ENCODE results near the gene KCNK13.
"Not testable (repeated sequence)": the region's sequence is repeated elsewhere in the genome, so short reads cannot be mapped to it uniquely, and the experiment has no call there.

Gene KCNK13

GRCh38 chr14:90061685-90062126 is at the start of gene KCNK13:
TSS of gene KCNK13 (plus strand) at chr14:90061994. CDS start at chr14:90062206, 212 bp downstream.
- Histone ChIP-seq H3K4me1 (ENCODE audit: control insufficient read depth, insufficient read depth, low read length) (peaks cover 8% of the 10 kb centered on the region), H3K9me3 (ENCODE audit: control insufficient read depth, insufficient read depth, low read depth, low read length) (no peaks in the 10 kb centered on the region), H3K4me3 (ENCODE audit: low read depth, low read length) (peak within 1 kb of the TSS; percentile 60), H3K27me3 (ENCODE audit: control insufficient read depth, insufficient read depth, low read length) (peaks cover 87% of the 10 kb centered on the region), H3K36me3 (ENCODE audit: control insufficient read depth, insufficient read depth, low read length) (no peaks in the 10 kb centered on the region), H3K27ac (ENCODE audit: low read depth, low read length) (no peak within 1 kb of the TSS), H3K9ac (ENCODE audit: low read length) (no peak within 1 kb of the TSS)

DNA sequence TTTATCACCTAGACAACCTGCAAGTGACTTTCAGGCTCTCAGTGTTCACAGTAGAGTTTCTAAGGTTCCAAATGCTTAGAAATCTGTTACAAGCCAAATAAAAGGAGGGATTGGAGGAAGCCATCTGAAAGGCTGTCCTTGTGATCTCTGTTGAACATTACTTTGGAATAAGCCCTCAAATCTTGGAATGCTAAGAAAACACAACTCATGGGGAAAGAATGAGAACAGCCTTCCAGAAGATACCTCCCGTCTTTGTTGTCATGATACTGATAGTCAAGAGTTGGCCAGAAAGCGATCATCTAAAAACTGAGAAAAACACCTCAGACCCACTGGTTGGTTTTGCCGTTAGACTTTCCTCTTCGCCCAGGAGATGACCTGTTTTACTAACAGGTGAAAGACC is 44.4 kb upstream of the KCNK13 start:
- Histone ChIP-seq H3K9me3 (ENCODE audit: control insufficient read depth, insufficient read depth, low read depth, low read length) (peaks cover 11% of the 10 kb centered on the region), H3K36me3 (ENCODE audit: control insufficient read depth, insufficient read depth, low read length) (peaks cover 58% of the 10 kb centered on the region), H3K27ac (ENCODE audit: low read depth, low read length) (no peak overlapping the region), H3K4me3 (ENCODE audit: low read depth, low read length) (no peak overlapping the region), H3K9ac (ENCODE audit: low read length) (no peak overlapping the region), H3K27me3 (ENCODE audit: control insufficient read depth, insufficient read depth, low read length) (no peaks in the 10 kb centered on the region), H3K4me1 (ENCODE audit: control insufficient read depth, insufficient read depth, low read length) (no peaks in the 10 kb centered on the region)

DNA sequence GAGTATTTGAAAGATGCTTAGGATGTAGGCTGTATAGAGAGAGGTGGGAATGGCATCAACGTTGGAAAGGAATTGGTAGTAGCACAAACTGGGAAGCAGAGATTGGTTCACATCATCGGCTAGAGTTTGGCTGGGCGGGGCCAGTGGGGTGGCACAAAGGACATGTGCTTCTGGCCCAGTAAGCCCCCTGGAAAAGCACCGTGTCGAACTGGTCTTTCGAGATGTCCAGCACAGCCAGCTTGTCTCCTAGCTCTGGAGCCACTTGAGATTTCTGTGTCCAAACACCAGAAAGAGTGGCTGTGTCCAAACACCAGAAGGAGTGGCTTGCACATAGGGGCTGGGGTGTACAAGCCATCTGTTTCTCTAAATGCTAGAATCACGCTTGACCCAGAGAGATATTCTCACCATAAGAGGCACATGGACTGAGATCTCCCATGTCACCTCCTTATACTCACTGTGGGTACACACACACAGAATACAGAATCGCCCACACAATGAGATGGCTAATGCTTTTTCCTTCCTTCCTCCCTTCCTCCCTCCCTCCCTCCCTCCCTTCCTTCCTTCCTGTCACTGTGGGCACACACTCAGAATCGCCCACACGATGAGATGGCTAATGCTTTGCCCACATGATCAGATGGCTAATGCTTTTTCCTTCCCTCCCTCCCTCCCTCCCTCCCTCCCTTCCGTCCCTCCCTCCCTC is 41.8 kb upstream of the KCNK13 start:
- H3K4me3 ChIP-seq (ENCODE audit: low read depth, low read length) = no peak overlapping the region
- no peaks in the 10 kb centered on the region for H3K4me1 ChIP-seq (ENCODE audit: control insufficient read depth, insufficient read depth, low read length)
- H3K27ac ChIP-seq (ENCODE audit: low read depth, low read length) = no peak overlapping the region
- H3K27me3 ChIP-seq (ENCODE audit: control insufficient read depth, insufficient read depth, low read length) = no peaks in the 10 kb centered on the region
- H3K36me3 ChIP-seq (ENCODE audit: control insufficient read depth, insufficient read depth, low read length) = peaks cover 60% of the 10 kb centered on the region
- H3K9ac ChIP-seq (ENCODE audit: low read length) = no peak overlapping the region
- H3K9me3 ChIP-seq (ENCODE audit: control insufficient read depth, insufficient read depth, low read depth, low read length) = no peaks in the 10 kb centered on the region

DNA sequence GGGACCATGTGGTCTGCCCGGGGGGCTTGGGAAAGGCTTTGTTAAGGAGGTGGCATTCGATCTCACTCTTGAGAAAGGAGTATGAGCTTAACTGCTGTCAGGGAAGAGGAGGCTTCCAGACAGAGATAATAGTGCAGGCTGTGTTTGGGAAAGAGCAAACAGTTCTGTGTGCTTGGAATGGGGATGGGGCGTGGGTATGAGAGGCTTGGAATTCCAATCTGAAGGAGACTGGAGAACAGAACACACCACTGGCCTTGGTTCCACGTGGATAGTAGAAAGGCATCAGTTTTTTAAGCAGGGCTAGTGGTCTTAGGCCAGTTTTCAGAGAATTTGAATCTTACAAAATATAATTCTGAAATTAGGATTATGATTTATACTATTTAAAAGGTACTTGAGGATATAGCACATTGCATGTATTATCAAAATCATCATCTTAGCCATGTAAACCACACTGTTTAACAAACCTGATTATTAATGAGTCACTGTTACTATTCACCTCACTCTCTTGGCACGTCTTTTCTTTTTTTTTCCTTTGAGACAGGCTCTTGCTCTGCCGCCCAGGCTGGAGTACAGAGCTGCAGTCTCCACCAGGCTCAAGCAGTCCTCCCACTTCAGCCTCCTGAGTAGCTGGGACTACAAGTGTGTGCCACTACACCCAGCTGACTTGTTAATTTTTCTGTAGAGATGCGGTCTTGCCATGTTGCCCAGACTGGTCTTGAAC is 38.5 kb upstream of the KCNK13 start:
- H3K4me1 ChIP-seq (ENCODE audit: control insufficient read depth, insufficient read depth, low read length) = no peaks in the 10 kb centered on the region
- H3K27ac ChIP-seq (ENCODE audit: low read depth, low read length) = no peak overlapping the region
- H3K36me3 ChIP-seq (ENCODE audit: control insufficient read depth, insufficient read depth, low read length) = peaks cover 62% of the 10 kb centered on the region
- no peak overlapping the region for H3K9ac ChIP-seq (ENCODE audit: low read length)
- no peaks in the 10 kb centered on the region for H3K9me3 ChIP-seq (ENCODE audit: control insufficient read depth, insufficient read depth, low read depth, low read length)
- H3K4me3 ChIP-seq (ENCODE audit: low read depth, low read length) = no peak overlapping the region
- no peaks in the 10 kb centered on the region for H3K27me3 ChIP-seq (ENCODE audit: control insufficient read depth, insufficient read depth, low read length)

- Histone ChIP-seq H3K27me3 (ENCODE audit: control insufficient read depth, insufficient read depth, low read length) (no peaks in the 10 kb centered on the region), H3K9ac (ENCODE audit: low read length) (no peak overlapping the region)
Observed at GRCh38 chr14:90024910-90025309, 36.9 kb upstream of the KCNK13 start.

GRCh38 chr14:90026608-90027007 is 35.2 kb upstream of the KCNK13 start:
- H3K4me3 ChIP-seq (ENCODE audit: low read depth, low read length); H3K4me1 ChIP-seq (ENCODE audit: control insufficient read depth, insufficient read depth, low read length); H3K27me3 ChIP-seq (ENCODE audit: control insufficient read depth, insufficient read depth, low read length); H3K27ac ChIP-seq (ENCODE audit: low read depth, low read length); H3K9me3 ChIP-seq (ENCODE audit: control insufficient read depth, insufficient read depth, low read depth, low read length); H3K9ac ChIP-seq (ENCODE audit: low read length): not testable (repeated sequence)
- peaks cover 58% of the 10 kb centered on the region for H3K36me3 ChIP-seq (ENCODE audit: control insufficient read depth, insufficient read depth, low read length)

More at GRCh38 chr14:90024910-90025309, 36.9 kb upstream of the KCNK13 start:
- no peak overlapping the region for H3K27ac ChIP-seq (ENCODE audit: low read depth, low read length)
- H3K4me3 ChIP-seq (ENCODE audit: low read depth, low read length) = no peak overlapping the region
- H3K9me3 ChIP-seq (ENCODE audit: control insufficient read depth, insufficient read depth, low read depth, low read length) = no peaks in the 10 kb centered on the region
- peaks cover 57% of the 10 kb centered on the region for H3K36me3 ChIP-seq (ENCODE audit: control insufficient read depth, insufficient read depth, low read length)
- no peaks in the 10 kb centered on the region for H3K4me1 ChIP-seq (ENCODE audit: control insufficient read depth, insufficient read depth, low read length)

DNA sequence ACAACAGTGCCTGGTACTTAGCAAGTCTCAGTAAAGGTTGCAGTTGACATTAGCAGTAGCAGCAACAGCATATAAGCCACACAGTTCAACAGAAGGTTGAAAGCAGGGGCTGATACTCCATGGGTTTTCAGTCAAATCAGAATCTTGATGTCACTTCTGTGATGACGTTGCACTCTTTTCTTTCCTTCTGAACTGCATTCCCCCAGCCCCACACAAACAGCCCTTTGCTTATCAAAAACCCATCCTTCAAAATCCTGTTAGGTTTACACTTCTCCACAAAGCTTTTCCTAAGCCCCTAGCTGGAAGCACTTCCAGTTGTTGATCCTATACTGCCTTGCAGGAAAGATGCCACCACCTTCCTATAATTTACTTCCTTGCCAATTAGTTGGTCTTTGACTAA is 34.0 kb upstream of the KCNK13 start:
- Histone ChIP-seq H3K9ac (ENCODE audit: low read length) (no peak overlapping the region), H3K27me3 (ENCODE audit: control insufficient read depth, insufficient read depth, low read length) (no peaks in the 10 kb centered on the region), H3K27ac (ENCODE audit: low read depth, low read length) (no peak overlapping the region), H3K4me1 (ENCODE audit: control insufficient read depth, insufficient read depth, low read length) (no peaks in the 10 kb centered on the region), H3K9me3 (ENCODE audit: control insufficient read depth, insufficient read depth, low read depth, low read length) (no peaks in the 10 kb centered on the region), H3K4me3 (ENCODE audit: low read depth, low read length) (no peak overlapping the region), H3K36me3 (ENCODE audit: control insufficient read depth, insufficient read depth, low read length) (peaks cover 55% of the 10 kb centered on the region)

GRCh38 chr14:90034156-90034555 is 27.6 kb upstream of the KCNK13 start:
- H3K9ac ChIP-seq (ENCODE audit: low read length) = no peak overlapping the region
- no peak overlapping the region for H3K4me3 ChIP-seq (ENCODE audit: low read depth, low read length)
- no peaks in the 10 kb centered on the region for H3K4me1 ChIP-seq (ENCODE audit: control insufficient read depth, insufficient read depth, low read length)
- H3K27me3 ChIP-seq (ENCODE audit: control insufficient read depth, insufficient read depth, low read length) = no peaks in the 10 kb centered on the region
- no peak overlapping the region for H3K27ac ChIP-seq (ENCODE audit: low read depth, low read length)
- peaks cover 60% of the 10 kb centered on the region for H3K36me3 ChIP-seq (ENCODE audit: control insufficient read depth, insufficient read depth, low read length)
- no peaks in the 10 kb centered on the region for H3K9me3 ChIP-seq (ENCODE audit: control insufficient read depth, insufficient read depth, low read depth, low read length)

DNA sequence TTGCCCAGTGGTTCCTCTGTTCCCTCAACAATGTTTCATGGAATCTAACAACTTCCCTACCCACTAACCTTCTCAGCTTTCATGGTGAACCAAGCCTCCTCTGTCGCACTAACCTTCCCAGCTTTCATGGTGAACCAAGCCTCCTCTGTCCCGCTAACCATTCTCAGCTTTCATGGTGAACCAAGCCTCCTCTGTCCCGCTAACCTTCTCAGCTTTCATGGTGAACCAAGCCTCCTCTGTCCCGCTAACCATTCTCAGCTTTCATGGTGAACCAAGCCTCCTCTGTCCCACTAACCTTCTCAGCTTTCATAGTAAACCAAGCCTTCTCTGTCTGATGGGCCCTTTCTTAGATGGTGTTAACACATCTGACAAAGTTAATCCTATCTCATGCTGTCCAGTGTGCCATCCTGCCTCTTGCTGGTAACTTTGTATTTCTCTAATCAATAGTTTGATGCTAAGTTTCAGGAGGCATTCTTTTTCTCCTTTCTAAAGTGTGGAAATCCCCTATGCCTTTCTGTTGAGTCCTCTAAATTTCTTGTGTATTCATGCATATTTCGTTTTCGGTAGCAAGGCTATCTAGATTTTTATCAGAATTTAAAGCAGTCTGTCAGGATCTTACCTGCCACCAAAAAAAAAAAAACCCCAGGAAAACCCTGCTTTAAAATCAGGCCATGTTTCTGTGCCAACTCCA is 26.8 kb upstream of the KCNK13 start:
- H3K9ac ChIP-seq (ENCODE audit: low read length) = no peak overlapping the region
- H3K36me3 ChIP-seq (ENCODE audit: control insufficient read depth, insufficient read depth, low read length) = peaks cover 58% of the 10 kb centered on the region
- H3K4me3 ChIP-seq (ENCODE audit: low read depth, low read length) = no peak overlapping the region
- no peaks in the 10 kb centered on the region for H3K27me3 ChIP-seq (ENCODE audit: control insufficient read depth, insufficient read depth, low read length)
- H3K27ac ChIP-seq (ENCODE audit: low read depth, low read length) = no peak overlapping the region
- no peaks in the 10 kb centered on the region for H3K4me1 ChIP-seq (ENCODE audit: control insufficient read depth, insufficient read depth, low read length)
- H3K9me3 ChIP-seq (ENCODE audit: control insufficient read depth, insufficient read depth, low read depth, low read length) = no peaks in the 10 kb centered on the region

GRCh38 chr14:90039253-90040010 is 22.4 kb upstream of the KCNK13 start:
- Histone ChIP-seq H3K9ac (ENCODE audit: low read length) (no peak overlapping the region), H3K36me3 (ENCODE audit: control insufficient read depth, insufficient read depth, low read length) (peaks cover 44% of the 10 kb centered on the region), H3K27me3 (ENCODE audit: control insufficient read depth, insufficient read depth, low read length) (no peaks in the 10 kb centered on the region)

More at GRCh38 chr14:90039253-90040010, 22.4 kb upstream of the KCNK13 start:
- Histone ChIP-seq H3K4me1 (ENCODE audit: control insufficient read depth, insufficient read depth, low read length) (no peaks in the 10 kb centered on the region), H3K27ac (ENCODE audit: low read depth, low read length) (no peak overlapping the region), H3K4me3 (ENCODE audit: low read depth, low read length) (no peak overlapping the region), H3K9me3 (ENCODE audit: control insufficient read depth, insufficient read depth, low read depth, low read length) (no peaks in the 10 kb centered on the region)
